Liver (tissue), 9 donors: ENCODE data around the gene CHID1. TPM values are rescaled to one million over a fixed set of nuclear protein-coding genes. Genes with fewer than 3 reads are reported as not detected.

Experiments
- DNase-seq: peaks from one replicate; pipeline ENCODE4 v3.0.0-alpha.2; 2017; ENCODE audit warnings: low spot score
- H3K27ac ChIP-seq, 2 donors: one replicate each; pipeline ENCODE4 v1.7.0; 2013; ENCODE audit warnings: inconsistent platforms in 2 of 2, low read length in 2 of 2, control low read depth in 1 of 2, low read depth in 1 of 2, mild to moderate bottlenecking in 1 of 2
- H3K27me3 ChIP-seq, 4 donors: one replicate each; pipeline versions ENCODE4 v1.6.1 to v1.7.0; 2013; ENCODE audit warnings: low read length in 3 of 4, inconsistent platforms in 1 of 4, mild to moderate bottlenecking in 1 of 4, moderate library complexity in 1 of 4; ENCODE audit not compliant: control insufficient read depth in 4 of 4, insufficient read depth in 4 of 4
- H3K36me3 ChIP-seq, 4 donors: one replicate each; pipeline versions ENCODE4 v1.6.1 to v1.7.0; 2013; ENCODE audit warnings: low read length in 3 of 4, mild to moderate bottlenecking in 3 of 4, low read depth in 1 of 4, moderate library complexity in 1 of 4; ENCODE audit not compliant: control insufficient read depth in 4 of 4, insufficient read depth in 3 of 4
- H3K4me1 ChIP-seq, 4 donors: one replicate each; pipeline versions ENCODE4 v1.6.1 to v1.7.0; 2013; ENCODE audit warnings: low read length in 3 of 4, mild to moderate bottlenecking in 3 of 4, moderate library complexity in 1 of 4; ENCODE audit not compliant: control insufficient read depth in 4 of 4, insufficient read depth in 4 of 4
- H3K4me3 ChIP-seq, 3 donors: one replicate each; pipeline versions ENCODE4 v1.6.1 to v1.7.0; 2013; ENCODE audit warnings: low read length in 3 of 3, control low read depth in 1 of 3, low read depth in 1 of 3, mild to moderate bottlenecking in 1 of 3
- H3K9ac ChIP-seq, 2 donors: one replicate each; pipeline ENCODE4 v1.7.0; 2013; ENCODE audit warnings: low read length in 2 of 2, mild to moderate bottlenecking in 2 of 2, moderate library complexity in 2 of 2, control low read depth in 1 of 2, low read depth in 1 of 2
- H3K9me3 ChIP-seq, 4 donors: one replicate each; pipeline versions ENCODE4 v1.6.1 to v1.7.0; 2013; ENCODE audit warnings: low read length in 3 of 4; ENCODE audit not compliant: control insufficient read depth in 4 of 4
- FOXA1 ChIP-seq: IDR thresholded peaks from 2 replicates; pipeline ENCODE4 v1.6.1; 2016; ENCODE audit warnings: antibody characterized with exemption
- FOXA2 ChIP-seq: IDR thresholded peaks from 2 replicates; pipeline ENCODE4 v1.6.1; 2016; ENCODE audit warnings: antibody characterized with exemption
- NR2F2 ChIP-seq: IDR thresholded peaks from 2 replicates; pipeline ENCODE4 v1.6.1; 2016; ENCODE audit warnings: antibody characterized with exemption
- REST ChIP-seq: IDR thresholded peaks from 2 replicates; pipeline ENCODE4 v1.6.1; 2016; ENCODE audit warnings: antibody characterized with exemption, mild to moderate bottlenecking
- RXRA ChIP-seq, 2 donors: IDR thresholded peaks; 2 replicates each; pipeline ENCODE4 v1.6.1; 2017 to 2018; ENCODE audit warnings: antibody characterized with exemption in 2 of 2, mild to moderate bottlenecking in 1 of 2
- SP1 ChIP-seq: IDR thresholded peaks from 2 replicates; pipeline ENCODE4 v1.6.1; 2018; ENCODE audit warnings: antibody characterized with exemption, mild to moderate bottlenecking
- WGBS: extraction: QIAGEN DNeasy Blood & Tissue Kit; methylation state at CpG from one replicate; pipeline ENCODE4 v1.1.7; 2013; 5-methylcytosine and 5-hydroxymethylcytosine counted together
- polyA plus RNA-seq, 2 donors: library from polyadenylated mRNA; stranded (reverse) in 1 of 2; unstranded in 1 of 2; fragments of 200-250 nt in 1 of 2; fragments of >200 nt in 1 of 2; fragmentation: Nextera tagmentation in 1 of 2; extraction: Ambion mirVana in 1 of 2; gene quantifications; one replicate each; pipeline versions ENCODE4 v1.2.1 to v1.2.3, GENCODE V29; 2013 to 2015
- total RNA-seq, 2 donors: library from RNA; depleted of rRNA; stranded (reverse); fragments of >200 nt; gene quantifications; one replicate each; pipeline ENCODE4 v1.2.3, GENCODE V29; 2014
- TF ChIP-seq, protein P1 (sequence below): IDR thresholded peaks from 2 replicates; pipeline ENCODE4 v1.6.1; 2016; ENCODE audit warnings: antibody characterized with exemption
- TF ChIP-seq, protein P2 (sequence below): IDR thresholded peaks from 2 replicates; pipeline ENCODE4 v1.6.1; 2016; ENCODE audit warnings: antibody characterized with exemption
- donor health status: healthy.
- donor health status: healthy.
- donor health status: healthy.
- donor health status: healthy.
- donor health status: healthy.

CHID1 gene
- total and polyA plus RNA-seq, 4 donors: 39.5 to 68.8 (median 59.1) TPM

- Histone ChIP-seq H3K4me1 (no peaks in the 10 kb centered on the region), H3K27ac (no peak overlapping the region), H3K9me3 (no peaks in the 10 kb centered on the region), H3K27me3 (no peaks in the 10 kb centered on the region), H3K4me3 (no peak overlapping the region), H3K9ac (no peak overlapping the region), H3K36me3 (peaks cover 0 to 9% (median 0%) of the 10 kb centered on the region in 4 donors)
- no peak for DNase-seq
- WGBS: 81% methylated on average over 8 of the region's 8 CpGs
- TF ChIP-seq REST (no peak), FOXA2 (no peak), RXRA (IDR thresholded peaks at IDR 0.05) (no peak)
- TF ChIP-seq, protein P1, sequence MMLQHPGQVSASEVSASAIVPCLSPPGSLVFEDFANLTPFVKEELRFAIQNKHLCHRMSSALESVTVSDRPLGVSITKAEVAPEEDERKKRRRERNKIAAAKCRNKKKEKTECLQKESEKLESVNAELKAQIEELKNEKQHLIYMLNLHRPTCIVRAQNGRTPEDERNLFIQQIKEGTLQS: no peak
- TF ChIP-seq, protein P2, sequence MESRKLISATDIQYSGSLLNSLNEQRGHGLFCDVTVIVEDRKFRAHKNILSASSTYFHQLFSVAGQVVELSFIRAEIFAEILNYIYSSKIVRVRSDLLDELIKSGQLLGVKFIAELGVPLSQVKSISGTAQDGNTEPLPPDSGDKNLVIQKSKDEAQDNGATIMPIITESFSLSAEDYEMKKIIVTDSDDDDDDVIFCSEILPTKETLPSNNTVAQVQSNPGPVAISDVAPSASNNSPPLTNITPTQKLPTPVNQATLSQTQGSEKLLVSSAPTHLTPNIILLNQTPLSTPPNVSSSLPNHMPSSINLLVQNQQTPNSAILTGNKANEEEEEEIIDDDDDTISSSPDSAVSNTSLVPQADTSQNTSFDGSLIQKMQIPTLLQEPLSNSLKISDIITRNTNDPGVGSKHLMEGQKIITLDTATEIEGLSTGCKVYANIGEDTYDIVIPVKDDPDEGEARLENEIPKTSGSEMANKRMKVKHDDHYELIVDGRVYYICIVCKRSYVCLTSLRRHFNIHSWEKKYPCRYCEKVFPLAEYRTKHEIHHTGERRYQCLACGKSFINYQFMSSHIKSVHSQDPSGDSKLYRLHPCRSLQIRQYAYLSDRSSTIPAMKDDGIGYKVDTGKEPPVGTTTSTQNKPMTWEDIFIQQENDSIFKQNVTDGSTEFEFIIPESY: no peak
Measured at GRCh38 chr11:870127-870413, 40.5 kb downstream of the CHID1 start.

DNA sequence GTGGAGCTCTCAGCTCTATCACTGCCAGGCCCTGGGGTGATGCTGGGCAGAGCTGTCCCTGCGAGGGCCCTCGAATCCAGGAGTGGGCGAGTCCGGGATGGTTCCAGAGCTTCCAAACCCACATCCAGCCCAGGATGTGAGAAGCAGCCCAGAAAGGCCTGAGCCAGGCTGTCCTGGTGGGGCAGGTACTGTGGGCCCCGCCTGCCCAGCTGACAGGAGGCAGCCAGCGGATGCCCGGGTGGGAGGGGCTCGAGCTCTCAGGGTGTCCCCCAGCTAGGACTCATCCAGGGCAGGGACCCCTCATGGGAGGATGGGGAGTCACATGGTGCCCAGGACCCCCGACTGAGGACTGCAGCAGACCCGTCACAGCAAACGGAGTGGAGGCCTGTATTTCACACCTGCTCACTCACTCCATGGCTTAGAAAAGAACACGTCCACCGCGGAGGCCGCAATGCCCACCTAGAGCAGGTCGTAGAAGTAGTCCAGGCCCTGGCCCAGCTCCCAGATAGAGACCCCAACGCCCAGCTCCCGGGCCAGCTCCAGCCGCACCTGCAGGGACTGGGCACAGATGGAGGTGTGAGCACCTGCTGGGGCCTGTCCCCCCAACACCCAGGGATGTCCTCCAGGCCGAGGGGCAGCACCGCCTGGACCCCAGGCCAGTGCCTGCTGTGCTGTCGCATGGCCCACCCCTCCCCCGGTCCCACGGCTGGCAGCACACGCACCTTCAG lies 41.0 kb downstream of the CHID1 start:
- no peak for DNase-seq
- Histone ChIP-seq H3K9me3 (no peaks in the 10 kb centered on the region), H3K4me1 (no peaks in the 10 kb centered on the region), H3K36me3 (peaks cover 0 to 9% (median 0%) of the 10 kb centered on the region in 4 donors), H3K27ac (no peak overlapping the region), H3K9ac (no peak overlapping the region), H3K4me3 (no peak overlapping the region), H3K27me3 (no peaks in the 10 kb centered on the region)
- WGBS: 93% methylated on average over 25 of the region's 25 CpGs
- no peak for TF ChIP-seq FOXA1
- no peak for TF ChIP-seq SP1
- TF ChIP-seq REST: no peak
- TF ChIP-seq, protein P2: no peak
- TF ChIP-seq NR2F2: no peak
